Activated CD4-positive, alpha-beta memory T cell treated with anti-CD3 and anti-CD28 coated beads, Interleukin-2, amount 10 ng/mL, durations not matched to agents 7 days and 5 days (primary cell): ENCODE measurements around the gene SPTBN1. TPM values are rescaled to one million over a fixed set of nuclear protein-coding genes. Genes with fewer than 3 reads are reported as not detected.

Experiments used
- CTCF ChIA-PET: fragments of 350-600 bp; sonication (Branson Sonifier 250); formaldehyde crosslinking; loops from one replicate; lab custom pipeline; 2021; ENCODE audit warnings: antibody characterized with exemption, inconsistent platforms; lab: Charles Lee
- POLR2A ChIA-PET: fragments of 350-600 bp; sonication (Branson Sonifier 250); formaldehyde crosslinking; loops from one replicate; lab custom pipeline; 2021; ENCODE audit warnings: antibody characterized with exemption; lab: Charles Lee
- DNase-seq: peaks from one replicate; pipeline ENCODE4 v3.0.0-alpha.2; 2020
- H3K27ac Mint-ChIP-seq: one replicate; pipeline ENCODE4 v1.8.0; 2021; ENCODE audit warnings: mild to moderate bottlenecking, mixed read lengths
- H3K27me3 Mint-ChIP-seq: one replicate; pipeline ENCODE4 v1.8.0; 2021; ENCODE audit warnings: mixed read lengths
- H3K36me3 Mint-ChIP-seq: one replicate; pipeline ENCODE4 v1.8.0; 2021; ENCODE audit warnings: low read depth, mixed read lengths
- H3K4me1 Mint-ChIP-seq: one replicate; pipeline ENCODE4 v1.8.0; 2021; ENCODE audit warnings: mixed read lengths
- H3K4me3 Mint-ChIP-seq: one replicate; pipeline ENCODE4 v1.8.0; 2021; ENCODE audit warnings: mild to moderate bottlenecking, mixed read lengths
- H3K9me3 Mint-ChIP-seq: one replicate; pipeline ENCODE4 v1.8.0; 2021; ENCODE audit warnings: mixed read lengths
- total RNA-seq, 2 experiments: library from RNA; stranded (reverse); gene quantifications; one replicate each; pipeline ENCODE4 v1.2.3, GENCODE V29; 2021

Gene SPTBN1
- total RNA-seq, 2 experiments from 2014 or later = 112 TPM

- H3K27ac Mint-ChIP-seq = no peak overlapping the region
- peaks cover 56% of the 10 kb centered on the region for H3K27me3 Mint-ChIP-seq
- ChIA-PET POLR2A (interaction anchor here (0.6 to 1.7 kb wide), 6 partner anchors 12 to 538 kb away, joined by 3 to 6 read pairs (median 4); no protein-coding TSS in a partner anchor), CTCF (interaction anchor here (0.7 to 4.9 kb wide), 37 partner anchors 10 to 601 kb away, joined by 3 to 117 read pairs (median 4); partner anchors contain the start of gene EML6)
- DNase-seq = no peak
- peaks cover 9% of the 10 kb centered on the region for H3K4me1 Mint-ChIP-seq
- H3K9me3 Mint-ChIP-seq = no peaks in the 10 kb centered on the region
- no peak overlapping the region for H3K4me3 Mint-ChIP-seq
- H3K36me3 Mint-ChIP-seq = no peaks in the 10 kb centered on the region
Measured at GRCh38 chr2:54704688-54705605, 248.8 kb downstream of the SPTBN1 start.

- Mint-ChIP-seq H3K4me3 (no peak overlapping the region), H3K4me1 (peaks cover 9% of the 10 kb centered on the region), H3K36me3 (no peaks in the 10 kb centered on the region), H3K27me3 (peaks cover 47% of the 10 kb centered on the region), H3K27ac (no peak overlapping the region), H3K9me3 (no peaks in the 10 kb centered on the region)
- POLR2A ChIA-PET = interaction anchor here (1.9 kb wide), 1 partner anchor 17 kb away, joined by 6 read pairs; the partner anchor contains the start of gene EML6
- DNase-seq = no peak
- CTCF ChIA-PET = interaction anchor here (1.3 to 3.3 kb wide), 4 partner anchors 10 to 183 kb away, joined by 3 to 22 read pairs (median 10); partner anchors contain the start of gene EML6
Measured at GRCh38 chr2:54706622-54707021, 250.5 kb downstream of the SPTBN1 start.

GRCh38 chr2:54708584-54709335 lies 252.6 kb downstream of the SPTBN1 start:
- Mint-ChIP-seq H3K4me3 (no peak overlapping the region), H3K36me3 (no peaks in the 10 kb centered on the region), H3K27ac (no peak overlapping the region), H3K27me3 (peaks cover 42% of the 10 kb centered on the region), H3K9me3 (no peaks in the 10 kb centered on the region), H3K4me1 (peaks cover 9% of the 10 kb centered on the region)
- CTCF ChIA-PET = interaction anchor here (1.1 to 3.3 kb wide), 5 partner anchors 12 to 185 kb away, joined by 3 to 22 read pairs (median 7); partner anchors contain the start of gene EML6
- POLR2A ChIA-PET = interaction anchor here (1.9 kb wide), 1 partner anchor 14 kb away, joined by 6 read pairs; the partner anchor contains the start of gene EML6
- no peak for DNase-seq

- no peak for DNase-seq
- Mint-ChIP-seq H3K27ac (no peak overlapping the region), H3K4me1 (peaks cover 9% of the 10 kb centered on the region), H3K9me3 (no peaks in the 10 kb centered on the region), H3K4me3 (no peak overlapping the region), H3K27me3 (peaks cover 42% of the 10 kb centered on the region), H3K36me3 (no peaks in the 10 kb centered on the region)
- CTCF ChIA-PET = interaction anchor here (0.8 to 3.3 kb wide), 4 partner anchors 12 to 186 kb away, joined by 3 to 14 read pairs (median 6); no protein-coding TSS in a partner anchor
- POLR2A ChIA-PET = no interaction called here
Measured at GRCh38 chr2:54709336-54709809, 253.2 kb downstream of the SPTBN1 start.

GRCh38 chr2:54710216-54710615 lies 254.1 kb downstream of the SPTBN1 start:
- H3K4me1 Mint-ChIP-seq = peaks cover 9% of the 10 kb centered on the region
- H3K4me3 Mint-ChIP-seq = no peak overlapping the region
- no peaks in the 10 kb centered on the region for H3K36me3 Mint-ChIP-seq
- ChIA-PET POLR2A (no interaction called here), CTCF (interaction anchor here (0.8 to 2.4 kb wide), 3 partner anchors 13 to 53 kb away, joined by 3 to 7 read pairs (median 4); no protein-coding TSS in a partner anchor)
- peaks cover 46% of the 10 kb centered on the region for H3K27me3 Mint-ChIP-seq
- no peaks in the 10 kb centered on the region for H3K9me3 Mint-ChIP-seq
- H3K27ac Mint-ChIP-seq = no peak overlapping the region
- DNase-seq = no peak

GRCh38 chr2:54712516-54712915 lies 256.4 kb downstream of the SPTBN1 start:
- H3K27me3 Mint-ChIP-seq = peaks cover 59% of the 10 kb centered on the region
- POLR2A ChIA-PET = no interaction called here

GRCh38 chr2:54714996-54715395 lies 258.9 kb downstream of the SPTBN1 start:
- Mint-ChIP-seq H3K4me1 (no peaks in the 10 kb centered on the region), H3K27ac (no peak overlapping the region), H3K36me3 (no peaks in the 10 kb centered on the region), H3K27me3 (peaks cover 62% of the 10 kb centered on the region), H3K9me3 (no peaks in the 10 kb centered on the region), H3K4me3 (no peak overlapping the region)
- CTCF ChIA-PET = interaction anchor here (0.9 kb wide), 1 partner anchor 10 kb away, joined by 6 read pairs; no protein-coding TSS in a partner anchor
- DNase-seq = no peak
- POLR2A ChIA-PET = interaction anchor here (0.8 to 0.9 kb wide), 2 partner anchors 9 to 157 kb away, joined by 3 read pairs; no protein-coding TSS in a partner anchor

More at GRCh38 chr2:54712516-54712915, 256.4 kb downstream of the SPTBN1 start:
- Mint-ChIP-seq H3K4me3 (no peak overlapping the region), H3K9me3 (no peaks in the 10 kb centered on the region), H3K4me1 (peaks cover 7% of the 10 kb centered on the region), H3K27ac (no peak overlapping the region), H3K36me3 (no peaks in the 10 kb centered on the region)
- DNase-seq = no peak
- CTCF ChIA-PET = interaction anchor here (1.6 kb wide), 1 partner anchor 11 kb away, joined by 4 read pairs; the partner anchor contains the start of gene EML6

GRCh38 chr2:54716375-54716774 lies 260.2 kb downstream of the SPTBN1 start:
- Mint-ChIP-seq H3K27ac (no peak overlapping the region), H3K36me3 (no peaks in the 10 kb centered on the region), H3K4me3 (no peak overlapping the region), H3K4me1 (no peaks in the 10 kb centered on the region), H3K9me3 (no peaks in the 10 kb centered on the region), H3K27me3 (peaks cover 62% of the 10 kb centered on the region)
- POLR2A ChIA-PET = no interaction called here
- DNase-seq = no peak
- CTCF ChIA-PET = no interaction called here

GRCh38 chr2:54720563-54720962 lies 264.4 kb downstream of the SPTBN1 start:
- POLR2A ChIA-PET = no interaction called here
- H3K27me3 Mint-ChIP-seq = peaks cover 61% of the 10 kb centered on the region
- CTCF ChIA-PET = interaction anchor here (1.0 to 1.5 kb wide), 3 partner anchors 37 to 62 kb away, joined by 3 to 4 read pairs (median 3); no protein-coding TSS in a partner anchor

More at GRCh38 chr2:54720563-54720962, 264.4 kb downstream of the SPTBN1 start:
- Mint-ChIP-seq H3K36me3 (no peaks in the 10 kb centered on the region), H3K4me1 (peaks cover 21% of the 10 kb centered on the region), H3K4me3 (no peak overlapping the region), H3K9me3 (no peaks in the 10 kb centered on the region), H3K27ac (no peak overlapping the region)
- DNase-seq = no peak

Other genes with a start within 250 kb of the SPTBN1 start
- not detected for gene TSPYL6, start 200.1 kb upstream of the SPTBN1 start, total RNA-seq